H1 (cell line): Measurements from ENCODE around the gene TDRD9. TPM values are rescaled to one million over a fixed set of nuclear protein-coding genes. Genes with fewer than 3 reads are reported as not detected.

Experiments used
- CTCF ChIA-PET: fragments of 300-600 bp; sonication (Branson Sonifier 250); formaldehyde crosslinking; loops from one replicate; lab custom pipeline; 2021; ENCODE audit not compliant: partially characterized antibody; lab: Charles Lee
- POLR2A ChIA-PET: fragments of 300-600 bp; sonication (Branson Sonifier 250); formaldehyde crosslinking; loops from one replicate; lab custom pipeline; 2021; ENCODE audit warnings: inconsistent platforms; ENCODE audit not compliant: partially characterized antibody; lab: Charles Lee
- DNase-seq, 2 experiments: peaks; one replicate each; pipeline versions ENCODE4 v3.0.0 to v3.0.0-alpha.2; 2010 to 2022; ENCODE audit warnings: low spot score in 2 of 2, low read depth in 1 of 2, mixed read lengths in 1 of 2
- FAIRE-seq: peaks from 2 replicates; lab custom pipeline; 2011; peaks lifted over from hg19 to GRCh38; lab: Jason Lieb, UNC
- H2AFZ ChIP-seq: 2 replicates; pipeline ENCODE4 v1.8.1; 2012; ENCODE audit warnings: low read length, inconsistent platforms
- H2AK5ac ChIP-seq: 2 replicates; pipeline ENCODE4 v1.6.1; 2013; ENCODE audit warnings: low read depth, low read length
- H2BK120ac ChIP-seq: replicated peaks from 2 replicates; pipeline ENCODE3; 2013; ENCODE audit warnings: low read depth, low read length, inconsistent platforms
- H2BK12ac ChIP-seq: 2 replicates; pipeline ENCODE4 v1.6.1; 2013; ENCODE audit warnings: low read depth, low read length
- H2BK15ac ChIP-seq: 2 replicates; pipeline ENCODE4 v1.6.1; 2013; ENCODE audit warnings: low read length
- H2BK20ac ChIP-seq: 2 replicates; pipeline ENCODE4 v1.6.1; 2013; ENCODE audit warnings: low read length
- H2BK5ac ChIP-seq: 2 replicates; pipeline ENCODE4 v1.6.1; 2013; ENCODE audit warnings: low read depth, low read length
- H3K14ac ChIP-seq: 2 replicates; pipeline ENCODE4 v1.6.1; 2013; ENCODE audit warnings: inconsistent platforms; ENCODE audit not compliant: insufficient read length
- H3K18ac ChIP-seq: 2 replicates; pipeline ENCODE4 v1.6.1; 2013; ENCODE audit warnings: low read length; ENCODE audit errors: extremely low read depth
- H3K23ac ChIP-seq: 2 replicates; pipeline ENCODE4 v1.6.1; 2013; ENCODE audit warnings: inconsistent platforms; ENCODE audit not compliant: insufficient read length
- H3K23me2 ChIP-seq: 2 replicates; pipeline ENCODE4 v1.6.1; 2013; ENCODE audit warnings: low read depth, low read length
- H3K27ac ChIP-seq: 2 replicates; pipeline ENCODE4 v1.6.1; 2011; ENCODE audit warnings: low read depth, low read length, inconsistent platforms
- H3K27me3 ChIP-seq, 4 experiments: replicated peaks in 1 of 4; 1 replicate in 1 of 4; 2 replicates in 3 of 4; pipeline versions ENCODE4 v1.6.1 to v1.8.1; 2011 to 2013; ENCODE audit warnings: low read length in 3 of 4, mild to moderate bottlenecking in 3 of 4, inconsistent platforms in 2 of 4, mixed read lengths in 2 of 4, moderate library complexity in 1 of 4; ENCODE audit not compliant: control insufficient read depth in 3 of 4, insufficient read depth in 3 of 4; ENCODE audit errors: extremely low read depth in 1 of 4
- H3K36me3 ChIP-seq, 4 experiments: 2 replicates each; pipeline versions ENCODE4 v1.6.1 to v1.8.1; 2011 to 2013; ENCODE audit warnings: mild to moderate bottlenecking in 4 of 4, low read length in 3 of 4, moderate library complexity in 2 of 4, control low read depth in 1 of 4, inconsistent platforms in 1 of 4; ENCODE audit not compliant: insufficient read depth in 4 of 4, control insufficient read depth in 2 of 4
- H3K4ac ChIP-seq: replicated peaks from 2 replicates; pipeline ENCODE3; 2013; ENCODE audit warnings: low read length, low read depth, mixed read lengths, inconsistent platforms; ENCODE audit not compliant: insufficient read length
- H3K4me1 ChIP-seq, 4 experiments: replicated peaks in 1 of 4; 1 replicate in 1 of 4; 2 replicates in 3 of 4; pipeline versions ENCODE4 v1.6.1 to v1.8.1; 2011 to 2013; ENCODE audit warnings: low read length in 3 of 4, inconsistent platforms in 2 of 4, mixed read lengths in 1 of 4; ENCODE audit not compliant: insufficient read depth in 4 of 4, control insufficient read depth in 3 of 4
- H3K4me2 ChIP-seq, 2 experiments: 2 replicates each; pipeline versions ENCODE4 v1.6.1 to v1.8.1; 2011 to 2013; ENCODE audit warnings: low read depth in 2 of 2, low read length in 2 of 2, control low read depth in 1 of 2, inconsistent platforms in 1 of 2, mild to moderate bottlenecking in 1 of 2; ENCODE audit not compliant: insufficient read depth in 1 of 2
- H3K4me3 ChIP-seq, 4 experiments: fragments of 200-600, 300-600 bp in 1 of 4; sonication (generic), shearing (Covaris generic), sonication (Bioruptor Twin) in 1 of 4; 2 replicates each; pipeline versions ENCODE4 v1.5.1 to v1.8.1; 2011 to 2016; ENCODE audit warnings: low read length in 4 of 4, low read depth in 3 of 4, control low read depth in 2 of 4, inconsistent platforms in 2 of 4, mild to moderate bottlenecking in 2 of 4, mixed read lengths in 1 of 4, moderate library complexity in 1 of 4; ENCODE audit not compliant: insufficient read depth in 2 of 4; ENCODE audit errors: extremely low read depth in 1 of 4
- H3K56ac ChIP-seq: replicated peaks from 2 replicates; pipeline ENCODE3; 2013; ENCODE audit warnings: low read depth, mild to moderate bottlenecking, mixed read lengths, low read length, inconsistent platforms; ENCODE audit not compliant: insufficient read length
- H3K79me1 ChIP-seq: 2 replicates; pipeline ENCODE4 v1.6.1; 2013; ENCODE audit warnings: low read depth, low read length, control low read depth
- H3K79me2 ChIP-seq, 2 experiments: 2 replicates each; pipeline versions ENCODE4 v1.6.1 to v1.8.1; 2012 to 2013; ENCODE audit warnings: low read length in 2 of 2, mild to moderate bottlenecking in 2 of 2, inconsistent platforms in 1 of 2; ENCODE audit not compliant: insufficient read depth in 2 of 2, control insufficient read depth in 1 of 2
- H3K9ac ChIP-seq, 4 experiments: replicated peaks in 1 of 4; 1 replicate in 1 of 4; 2 replicates in 3 of 4; pipeline versions ENCODE4 v1.6.1 to v1.8.1; 2011 to 2013; ENCODE audit warnings: low read depth in 3 of 4, low read length in 3 of 4, control low read depth in 2 of 4, mild to moderate bottlenecking in 2 of 4, moderate library complexity in 2 of 4, inconsistent platforms in 1 of 4; ENCODE audit errors: extremely low read depth in 1 of 4
- H3K9me3 ChIP-seq, 2 experiments: 2 replicates each; pipeline versions ENCODE4 v1.6.1 to v1.8.1; 2012 to 2013; ENCODE audit warnings: mild to moderate bottlenecking in 2 of 2, moderate library complexity in 2 of 2, control low read depth in 1 of 2, inconsistent platforms in 1 of 2, low read depth in 1 of 2, low read length in 1 of 2, mixed read lengths in 1 of 2; ENCODE audit not compliant: insufficient read depth in 2 of 2
- H4K20me1 ChIP-seq, 2 experiments: replicated peaks in 1 of 2; 2 replicates each; pipeline versions ENCODE3 to v1.8.1; 2011 to 2013; ENCODE audit warnings: inconsistent platforms in 2 of 2, low read length in 2 of 2, mild to moderate bottlenecking in 1 of 2; ENCODE audit not compliant: insufficient read depth in 2 of 2, control insufficient read depth in 1 of 2
- H4K5ac ChIP-seq: 2 replicates; pipeline ENCODE4 v1.6.1; 2013; ENCODE audit warnings: low read length, low read depth, mixed read lengths, inconsistent platforms; ENCODE audit not compliant: insufficient read length
- H4K8ac ChIP-seq: 2 replicates; pipeline ENCODE4 v1.8.0; 2013; ENCODE audit warnings: mild to moderate bottlenecking, moderate library complexity, low read length, inconsistent platforms; ENCODE audit not compliant: insufficient read depth; ENCODE audit errors: extremely low read depth
- H4K91ac ChIP-seq: replicated peaks from 2 replicates; pipeline ENCODE3; 2013; ENCODE audit warnings: low read length, mixed read lengths, inconsistent platforms; ENCODE audit not compliant: insufficient read length
- ATF2 ChIP-seq: IDR thresholded peaks from 2 replicates; pipeline ENCODE4 v1.6.1; 2012; ENCODE audit warnings: low read length, inconsistent platforms
- BACH1 ChIP-seq: IDR thresholded peaks from 2 replicates; pipeline ENCODE4 v1.6.1; 2012; ENCODE audit warnings: low read length, improper control_type of control experiment
- BRCA1 ChIP-seq: IDR thresholded peaks from 2 replicates; pipeline ENCODE4 v1.6.1; 2012; ENCODE audit warnings: low read depth, low read length, improper control_type of control experiment
- HDAC2 ChIP-seq, 2 experiments: fragments of 300-600 bp in 1 of 2; sonication (generic) in 1 of 2; IDR thresholded peaks; 2 replicates each; pipeline ENCODE4 v1.6.1; 2011 to 2012; ENCODE audit warnings: low read depth in 2 of 2, low read length in 2 of 2, mild to moderate bottlenecking in 2 of 2, moderate library complexity in 2 of 2, borderline replicate concordance in 1 of 2, inconsistent platforms in 1 of 2
- KDM1A ChIP-seq: fragments of 200-600, 300-600 bp; sonication (generic); IDR thresholded peaks from 2 replicates; pipeline ENCODE4 v1.7.1; 2016; ENCODE audit warnings: mild to moderate bottlenecking, low read length, borderline replicate concordance
- NRF1 ChIP-seq: IDR thresholded peaks from 2 replicates; pipeline ENCODE4 v1.6.1; 2011; ENCODE audit warnings: mild to moderate bottlenecking, low read depth, low read length, improper control_type of control experiment
- POLR2AphosphoS5 ChIP-seq: IDR thresholded peaks from 2 replicates; pipeline ENCODE4 v1.6.1; 2011; ENCODE audit warnings: low read depth, low read length
- SAP30 ChIP-seq: fragments of 300-600 bp; sonication (generic); IDR thresholded peaks from 2 replicates; pipeline ENCODE4 v1.7.1; 2012; ENCODE audit warnings: low read length, moderate library complexity, mild to moderate bottlenecking, inconsistent platforms; ENCODE audit not compliant: insufficient read depth, insufficient replicate concordance
- SIX5 ChIP-seq: IDR thresholded peaks from 2 replicates; pipeline ENCODE4 v1.6.1; 2011; ENCODE audit warnings: mild to moderate bottlenecking, low read depth, low read length
- TAF7 ChIP-seq: optimal IDR thresholded peaks from 2 replicates; pipeline ENCODE3; 2011; ENCODE audit warnings: low read depth, mild to moderate bottlenecking, inconsistent platforms, low read length, moderate library complexity, borderline replicate concordance
- TEAD4 ChIP-seq: IDR thresholded peaks from 2 replicates; pipeline ENCODE4 v1.6.1; 2012; ENCODE audit warnings: low read depth, low read length, inconsistent platforms, mixed read lengths
- YY1 ChIP-seq: IDR thresholded peaks from 2 replicates; pipeline ENCODE4 v1.6.1; 2011; ENCODE audit warnings: low read depth, mild to moderate bottlenecking, low read length
- WGBS, 2 experiments: shearing (Covaris generic) in 1 of 2; methylation state at CpG; one replicate each; pipeline versions ENCODE4 v1.1.6 to v1.1.7; 2013 to 2015; ENCODE audit warnings: low lambda C conversion rate in 2 of 2, mixed read lengths in 2 of 2, inconsistent platforms in 1 of 2, low coverage in 1 of 2, missing lambda C conversion rate in 1 of 2; ENCODE audit not compliant: insufficient replicate concordance in 2 of 2, insufficient coverage in 1 of 2, insufficient read length in 1 of 2; ENCODE audit errors: extremely low coverage in 1 of 2, missing lambda C conversion rate in 1 of 2; 5-methylcytosine and 5-hydroxymethylcytosine counted together
- polyA plus RNA-seq, 7 experiments: library from polyadenylated mRNA; depleted of rRNA in 3 of 7; stranded (reverse) in 5 of 7; unstranded in 2 of 7; fragments of >200 nt in 5 of 7; fragments of 200-250 nt in 2 of 7; gene quantifications; 1 replicate in 5 of 7; 2 replicates in 1 of 7; 4 replicates in 1 of 7; pipeline versions ENCODE4 v1.2.1 to v1.2.3, GENCODE V29; 2011 to 2013; ENCODE audit warnings: missing spikeins in 2 of 7, mixed read lengths in 2 of 7
- total RNA-seq: library from RNA; stranded (reverse); fragmentation: NEBNext Ultra II Directional; extraction: Animal tissue kit (Norgen Biotek cat#: 25700); gene quantifications from 2 replicates; pipeline ENCODE4 v1.2.1, GENCODE V29; 2021

The TDRD9 gene
- total and polyA plus RNA-seq, 2 of the 8 experiments (the other 6 are each of a cell fraction or from before 2014, with no cell fraction given) = not detected

DNA sequence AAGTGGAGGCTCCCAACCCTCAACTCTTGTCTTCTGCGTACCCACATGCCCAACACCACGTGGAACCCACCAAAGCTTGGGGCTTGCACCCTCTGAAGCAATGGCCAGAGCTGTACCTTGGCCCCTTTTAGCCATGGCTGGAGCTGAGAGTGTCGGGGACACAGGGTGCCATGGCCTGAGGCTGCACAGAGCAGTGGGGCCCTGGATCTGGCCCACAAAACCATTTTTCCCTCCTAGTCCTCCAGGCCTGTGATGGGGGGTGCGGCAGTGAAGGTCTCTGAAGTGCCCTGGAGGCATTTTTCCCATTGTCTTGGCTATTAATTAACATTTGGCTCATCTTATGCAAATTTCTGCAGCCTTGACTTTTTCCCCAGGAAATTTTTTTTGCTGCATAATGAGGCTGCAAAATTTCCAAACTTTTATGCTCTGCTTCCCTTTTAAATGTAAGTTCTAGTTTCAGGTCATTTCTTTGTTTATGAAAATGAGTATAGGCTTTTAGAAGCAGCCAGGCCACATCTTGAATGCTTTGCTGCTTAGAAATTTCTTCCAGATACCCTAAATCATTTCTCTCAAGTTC lies 138.6 kb downstream of the TDRD9 start:
- no peak overlapping the region for H3K4me2 ChIP-seq
- H3K79me2 ChIP-seq = no peaks in the 10 kb centered on the region
- no peak overlapping the region for H3K9ac ChIP-seq
- no peak for FAIRE-seq
- H2BK20ac ChIP-seq = no peak overlapping the region
- no peak overlapping the region for H3K4ac ChIP-seq
- H4K91ac ChIP-seq = no peak overlapping the region
- no peaks in the 10 kb centered on the region for H3K36me3 ChIP-seq
- no peak overlapping the region for H3K14ac ChIP-seq
- no peaks in the 10 kb centered on the region for H3K79me1 ChIP-seq
- no peak overlapping the region for H2BK12ac ChIP-seq
- no peaks in the 10 kb centered on the region for H3K23me2 ChIP-seq
- no peak overlapping the region for H4K8ac ChIP-seq
- H4K20me1 ChIP-seq = no peaks in the 10 kb centered on the region
- H3K27me3 ChIP-seq = no peaks in the 10 kb centered on the region
- no peak overlapping the region for H2AK5ac ChIP-seq
- DNase-seq = no peak
- no peak overlapping the region for H2BK120ac ChIP-seq
- POLR2A ChIA-PET = no interaction called here
- no peak overlapping the region for H3K4me3 ChIP-seq
- no peak overlapping the region for H3K23ac ChIP-seq
- no peak overlapping the region for H2BK15ac ChIP-seq
- 74% methylated on average over 4 of the region's 4 CpGs; no CpG with 5 or more reads in 1 of the 2 experiments for WGBS, 2 experiments
- no peak overlapping the region for H3K18ac ChIP-seq
- CTCF ChIA-PET = interaction anchor here (0.6 to 0.8 kb wide), 2 partner anchors 11 to 250 kb away, joined by 4 read pairs; no protein-coding TSS in a partner anchor
- no peak overlapping the region for H2AFZ ChIP-seq
- no peak overlapping the region for H3K56ac ChIP-seq
- no peaks in the 10 kb centered on the region for H3K4me1 ChIP-seq
- H3K9me3 ChIP-seq = peaks cover 14 to 22% of the 10 kb centered on the region in 2 experiments
- H2BK5ac ChIP-seq = no peak overlapping the region
- H4K5ac ChIP-seq = no peak overlapping the region
- H3K27ac ChIP-seq = no peak overlapping the region
- TF ChIP-seq TAF7 = no peak
- no peak for TF ChIP-seq BACH1
- TF ChIP-seq SIX5 = no peak
- no peak for TF ChIP-seq ATF2
- no peak for TF ChIP-seq BRCA1
- no peak for TF ChIP-seq HDAC2 (IDR thresholded peaks at IDR 0.05; ENCODE audit: borderline replicate concordance in 1 of 2, low read depth in 2 of 2, low read length in 2 of 2)
- TF ChIP-seq SAP30 = no peak
- TF ChIP-seq TEAD4 = no peak
- no peak for TF ChIP-seq YY1
- no peak for TF ChIP-seq NRF1
- TF ChIP-seq POLR2AphosphoS5 = no peak
- TF ChIP-seq KDM1A = no peak
